Amniotic epithelial cell (primary cell): ENCODE results near the gene PDLIM5.
"Not testable (repeated sequence)": the region's sequence is repeated elsewhere in the genome, so short reads cannot be mapped to it uniquely, and the experiment has no call there.

Source experiments
- DNase-seq: peaks from one replicate; pipeline ENCODE4 v3.0.0-alpha.2; 2010; ENCODE audit warnings: low read depth

PDLIM5 gene

DNA sequence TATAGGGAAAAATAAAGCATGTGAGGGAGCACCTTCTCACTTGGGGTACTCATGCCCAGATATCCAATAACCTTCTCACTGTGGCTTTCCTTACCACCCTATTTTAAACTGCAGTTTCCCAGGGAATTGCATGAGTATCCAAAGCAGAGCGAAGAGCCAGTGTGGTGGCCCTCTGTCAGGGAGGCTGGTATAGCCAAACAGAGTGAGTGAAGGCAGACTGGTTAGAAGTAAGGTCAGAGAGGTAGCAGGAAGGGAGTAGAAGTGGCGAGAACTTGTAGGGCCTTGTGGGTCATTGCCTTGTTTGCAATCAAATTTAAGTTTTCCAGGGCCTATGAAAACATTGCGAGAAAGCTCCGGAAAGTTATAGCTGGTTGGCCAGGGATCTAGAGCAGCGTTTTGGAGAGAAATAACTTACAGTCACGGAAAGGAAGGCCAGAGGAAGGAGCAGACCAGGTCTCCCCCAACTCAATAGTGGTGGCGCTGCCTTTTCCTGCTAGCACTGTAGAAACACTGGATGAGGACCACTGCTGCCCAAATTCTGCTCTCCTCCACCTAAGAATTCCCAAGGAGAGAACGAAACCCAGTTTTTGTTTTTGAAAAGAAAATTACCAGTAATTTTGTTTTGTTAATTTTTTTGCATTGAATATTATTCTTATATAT lies 77.2 kb downstream of the PDLIM5 start:
- no peak for DNase-seq

GRCh38 chr4:94530073-94530472 lies 78.3 kb downstream of the PDLIM5 start:
- no peak for DNase-seq

GRCh38 chr4:94531991-94532789 lies 80.4 kb downstream of the PDLIM5 start:
- peak; percentile 82 for DNase-seq

DNA sequence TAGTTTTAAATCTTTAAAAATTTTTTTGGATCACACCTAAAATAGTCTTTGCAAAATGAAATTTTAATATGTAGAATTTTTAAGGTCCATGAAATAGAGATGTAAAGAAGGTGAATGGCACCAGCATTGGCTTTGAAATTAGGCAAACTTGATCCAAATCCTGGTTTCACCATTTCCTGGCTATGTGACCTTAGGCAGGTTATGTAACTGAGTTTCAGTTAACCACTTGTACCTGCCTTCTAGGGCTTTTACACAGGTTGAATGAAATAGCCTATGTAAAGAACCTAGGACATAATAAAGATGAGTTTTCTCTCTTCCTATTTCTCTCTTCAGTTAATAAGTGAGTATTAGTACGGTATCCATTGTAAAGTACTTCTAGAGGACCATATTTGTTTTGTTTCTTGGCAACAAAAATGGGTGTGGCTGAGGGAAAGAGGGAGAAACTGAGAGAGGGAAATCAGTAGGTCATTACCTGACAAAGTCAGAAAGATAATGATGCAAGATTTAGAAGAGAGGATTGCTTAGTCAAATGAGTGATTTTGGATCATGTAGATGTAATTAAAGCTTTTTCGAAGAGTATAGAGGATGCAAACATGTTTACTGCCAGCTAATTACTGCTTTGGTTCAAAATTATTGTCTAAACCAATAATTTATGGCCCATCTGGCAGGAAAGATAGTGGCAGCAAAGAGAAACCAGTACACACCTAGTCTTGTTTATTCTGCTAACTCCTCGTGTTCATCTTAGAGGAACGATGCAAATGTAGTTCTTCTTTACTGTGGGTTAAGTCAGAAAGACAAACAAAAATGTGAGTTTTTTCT lies 81.9 kb downstream of the PDLIM5 start:
- DNase-seq = no peak

GRCh38 chr4:94534401-94535312 lies 82.9 kb downstream of the PDLIM5 start:
- peak; percentile 38 for DNase-seq

DNA sequence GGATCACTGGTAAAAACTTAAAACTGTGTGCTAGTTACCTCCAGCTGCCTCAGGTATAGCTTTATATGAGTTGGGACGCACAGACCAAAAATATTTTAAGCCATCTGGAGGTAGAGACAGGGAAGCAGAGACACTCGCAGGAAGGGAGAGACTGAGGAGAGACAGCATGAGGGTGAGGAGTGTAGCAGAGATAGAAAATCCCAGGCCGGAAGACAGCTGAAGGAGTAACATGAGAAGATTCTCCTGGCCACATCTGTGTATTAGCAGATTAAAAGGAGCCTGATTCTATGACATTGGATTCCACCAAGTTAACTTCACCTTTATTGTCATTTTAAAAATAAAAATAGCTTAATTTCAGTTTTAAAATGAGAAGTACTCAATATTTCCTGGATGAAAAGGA lies 84.3 kb downstream of the PDLIM5 start:
- DNase-seq = no peak

- no peak for DNase-seq
These were observed 85.1 kb downstream of the PDLIM5 start for GRCh38 chr4:94536649-94537469.

DNA sequence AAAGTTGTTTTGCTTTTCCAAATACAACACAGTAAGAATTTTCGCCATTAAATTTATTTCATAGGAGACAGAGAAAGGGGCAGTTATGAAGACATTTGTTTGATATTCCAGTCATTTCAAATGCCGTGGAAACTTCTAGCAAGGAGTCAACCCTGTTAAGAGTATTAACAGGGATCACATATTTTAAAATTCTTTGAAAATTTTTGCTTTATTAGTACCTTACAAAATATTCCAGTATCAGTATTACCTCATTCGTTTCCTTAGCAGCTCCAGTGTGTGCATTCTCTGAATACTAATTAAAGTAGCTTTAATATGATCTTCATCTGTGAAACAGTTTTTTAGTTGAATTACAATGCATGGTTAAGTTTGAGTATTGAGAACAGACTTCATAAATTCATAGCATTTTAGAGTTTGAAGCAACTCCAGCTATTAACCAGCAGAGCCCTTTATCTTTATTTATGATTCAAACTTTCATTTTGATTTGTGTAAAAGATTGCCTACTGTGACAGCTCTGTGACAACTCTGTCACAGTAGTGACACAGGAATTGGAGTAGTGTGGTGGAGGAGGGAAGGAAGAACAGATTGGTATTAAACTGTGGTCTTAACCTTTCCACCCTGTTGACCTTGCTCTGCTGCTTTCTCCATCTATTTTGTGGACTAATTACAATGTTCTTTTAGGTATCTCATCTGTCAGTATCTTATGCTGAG lies 86.3 kb downstream of the PDLIM5 start:
- no peak for DNase-seq

- DNase-seq = no peak
These were observed 88.7 kb downstream of the PDLIM5 start for GRCh38 chr4:94540476-94540875.

DNA sequence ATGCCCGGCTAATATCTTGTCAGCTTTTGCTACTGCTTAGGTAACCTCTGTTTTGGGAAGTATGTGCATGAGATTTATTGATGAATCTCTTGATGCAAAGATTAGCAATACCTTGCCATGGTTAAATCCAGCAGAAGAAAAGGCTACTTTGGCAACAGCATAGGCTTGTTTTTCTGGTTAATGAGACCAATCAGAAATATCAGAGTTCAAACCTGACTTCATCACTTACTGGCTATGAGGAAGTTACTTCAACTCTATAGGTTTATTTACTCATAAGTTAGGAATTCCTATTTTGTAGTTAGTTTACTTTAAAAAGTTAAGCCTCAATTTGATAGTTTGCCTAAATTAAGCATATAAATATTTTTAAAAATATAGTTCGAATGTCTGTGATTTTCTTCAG lies 93.1 kb downstream of the PDLIM5 start:
- no peak for DNase-seq

- DNase-seq = peak; percentile 84
These were observed 93.6 kb downstream of the PDLIM5 start for GRCh38 chr4:94545296-94545695.

- no peak for DNase-seq
These were observed 95.2 kb downstream of the PDLIM5 start for GRCh38 chr4:94546949-94547348.

- DNase-seq = peak; percentile 98
These were observed 96.8 kb downstream of the PDLIM5 start for GRCh38 chr4:94548571-94548970.

DNA sequence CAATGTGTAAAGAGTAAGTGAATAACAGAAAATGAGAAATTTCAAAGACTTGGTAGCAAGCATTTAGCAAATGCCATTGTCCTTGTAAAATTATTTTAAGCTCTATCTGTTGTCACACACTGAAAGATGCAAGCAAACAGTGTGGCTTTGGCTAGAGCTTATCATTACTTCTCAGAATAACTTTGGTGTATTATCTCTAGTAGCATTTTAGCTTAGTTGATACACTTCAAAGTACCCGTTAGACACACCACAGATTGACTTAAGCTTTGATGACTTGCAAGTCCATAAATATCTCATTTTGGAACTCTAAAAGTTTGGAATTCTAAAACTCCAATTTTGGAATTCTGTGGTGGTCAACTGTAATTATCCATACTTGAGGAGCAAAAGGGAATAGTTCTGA lies 98.6 kb downstream of the PDLIM5 start:
- no peak for DNase-seq

GRCh38 chr4:94550851-94551250 lies 99.1 kb downstream of the PDLIM5 start:
- no peak for DNase-seq

DNA sequence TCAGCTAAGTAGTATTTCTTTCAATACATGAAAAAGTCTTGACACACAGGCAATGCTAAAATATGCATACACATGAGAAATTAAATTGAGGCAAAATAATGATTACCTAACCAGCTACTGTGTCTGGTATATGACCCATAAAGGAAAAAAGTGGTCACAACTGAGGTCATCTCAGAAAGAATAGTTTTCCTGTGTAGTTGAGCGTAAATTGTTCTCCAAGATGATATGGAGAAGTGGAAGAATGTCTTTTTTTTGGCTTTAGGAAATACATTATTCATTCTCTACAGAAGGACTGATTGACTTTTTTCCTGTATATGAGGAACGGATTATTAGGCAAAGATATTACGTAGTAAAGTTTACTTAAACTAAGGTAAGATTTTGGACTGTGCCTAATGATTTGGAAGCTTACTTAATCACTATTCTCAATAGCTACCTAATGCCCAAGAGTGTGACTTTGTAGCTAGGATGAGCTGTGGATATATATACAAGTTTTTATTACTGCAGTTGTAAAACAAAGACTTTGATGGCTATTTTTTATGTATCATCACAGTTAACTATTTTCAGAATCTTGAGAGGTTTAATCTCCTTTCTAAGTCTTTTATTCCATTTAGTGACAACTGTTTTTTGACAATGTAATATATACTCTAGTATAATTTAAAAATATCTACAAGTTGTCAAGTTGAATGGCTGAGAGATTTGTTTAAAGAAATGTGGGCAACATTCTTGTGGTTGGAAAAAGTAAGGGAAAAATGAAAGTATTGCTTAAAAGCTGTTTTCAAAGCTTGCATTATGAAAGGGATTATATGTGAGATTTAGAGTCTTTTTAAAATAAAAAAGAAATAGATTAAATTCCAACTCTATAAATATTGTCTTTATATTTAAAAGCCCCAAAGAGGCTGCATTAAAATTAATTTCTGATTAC lies 100.2 kb downstream of the PDLIM5 start:
- peak; percentile 84 for DNase-seq

GRCh38 chr4:94556047-94556446 lies 104.3 kb downstream of the PDLIM5 start:
- not testable (repeated sequence) for DNase-seq

- DNase-seq = not testable (repeated sequence)
These were observed 105.9 kb downstream of the PDLIM5 start for GRCh38 chr4:94557632-94558031.

GRCh38 chr4:94558392-94558904 lies 106.7 kb downstream of the PDLIM5 start:
- no peak for DNase-seq
